SKM-1 treated with dmso at 0.1 percent for 144 hours (cell line): ENCODE measurements around the gene EPB41L4B.

Experiments
- DNase-seq: peaks from one replicate; lab custom pipeline; 2025; ENCODE audit not compliant: unreplicated experiment; lab: John Stamatoyannopoulos, UW

The EPB41L4B gene

GRCh38 chr9:109321727-109322126, 868 bp upstream of the EPB41L4B start:
- DNase-seq = no peak

- no peak for DNase-seq
Measured at GRCh38 chr9:109320331-109320741, 523 bp downstream of the EPB41L4B start.

- DNase-seq = no peak
Measured at GRCh38 chr9:109319626-109320241, 1.1 kb downstream of the EPB41L4B start.

GRCh38 chr9:109319017-109319625, 1.7 kb downstream of the EPB41L4B start:
- DNase-seq = no peak

GRCh38 chr9:109317979-109318741, 2.7 kb downstream of the EPB41L4B start:
- DNase-seq = no peak

GRCh38 chr9:109317311-109317978, 3.4 kb downstream of the EPB41L4B start:
- no peak for DNase-seq

- no peak for DNase-seq
Measured at GRCh38 chr9:109316207-109316640, 4.6 kb downstream of the EPB41L4B start.

- no peak for DNase-seq
Measured at GRCh38 chr9:109315480-109316206, 5.2 kb downstream of the EPB41L4B start.

- DNase-seq = no peak
Measured at GRCh38 chr9:109314011-109314531, 6.8 kb downstream of the EPB41L4B start.

GRCh38 chr9:109313351-109313750, 7.5 kb downstream of the EPB41L4B start:
- DNase-seq = no peak

- no peak for DNase-seq
Measured at GRCh38 chr9:109312783-109313182, 8.1 kb downstream of the EPB41L4B start.

- DNase-seq = no peak
Measured at GRCh38 chr9:109311731-109312130, 9.1 kb downstream of the EPB41L4B start.

GRCh38 chr9:109311286-109311685, 9.6 kb downstream of the EPB41L4B start:
- DNase-seq = no peak

GRCh38 chr9:109310486-109310901, 10.4 kb downstream of the EPB41L4B start:
- DNase-seq = no peak

GRCh38 chr9:109309282-109309681, 11.6 kb downstream of the EPB41L4B start:
- no peak for DNase-seq

- DNase-seq = no peak
Measured at GRCh38 chr9:109307380-109308240, 13.2 kb downstream of the EPB41L4B start.

GRCh38 chr9:109305801-109306200, 15.1 kb downstream of the EPB41L4B start:
- DNase-seq = no peak

- no peak for DNase-seq
Measured at GRCh38 chr9:109304347-109304746, 16.5 kb downstream of the EPB41L4B start.

- DNase-seq = no peak
Measured at GRCh38 chr9:109303900-109304299, 17.0 kb downstream of the EPB41L4B start.

- DNase-seq = no peak
Measured at GRCh38 chr9:109302606-109303005, 18.3 kb downstream of the EPB41L4B start.
